Kidney (tissue), 22 donors: ENCODE data around the gene TXNRD1. TPM values are rescaled to one million over a fixed set of nuclear protein-coding genes. Genes with fewer than 3 reads are reported as not detected.
A peak's percentile ranks its signal among the peaks of the same experiment; 100 is the strongest.

ENCODE experiments used
- DNase-seq, 5 donors: peaks; one replicate each; pipeline ENCODE4 v3.0.0-alpha.2; 2013 to 2020
- FAIRE-seq: peaks from 2 replicates; lab custom pipeline; 2012; peaks lifted over from hg19 to GRCh38; lab: Jason Lieb, UNC
- H3K27ac ChIP-seq, 2 donors: one replicate each; pipeline ENCODE4 v1.7.0; 2013; ENCODE audit warnings: low read depth in 2 of 2, low read length in 2 of 2, inconsistent platforms in 1 of 2
- H3K27me3 ChIP-seq: one replicate; pipeline ENCODE4 v1.7.1; 2013; ENCODE audit warnings: low read length, inconsistent platforms; ENCODE audit not compliant: control insufficient read depth, insufficient read depth
- H3K36me3 ChIP-seq, 3 donors: one replicate each; pipeline versions ENCODE4 v1.7.0 to v1.7.1; 2013; ENCODE audit warnings: low read length in 3 of 3, control low read depth in 1 of 3, inconsistent platforms in 1 of 3; ENCODE audit not compliant: insufficient read depth in 3 of 3, control insufficient read depth in 2 of 3
- H3K4me1 ChIP-seq, 3 donors: one replicate each; pipeline versions ENCODE4 v1.7.0 to v1.7.1; 2013; ENCODE audit warnings: low read length in 3 of 3, inconsistent platforms in 1 of 3, low read depth in 1 of 3; ENCODE audit not compliant: control insufficient read depth in 2 of 3, insufficient read depth in 2 of 3
- H3K4me3 ChIP-seq, 3 donors: one replicate each; pipeline versions ENCODE4 v1.7.0 to v1.8.1; 2013; ENCODE audit warnings: low read length in 3 of 3, control low read depth in 1 of 3, inconsistent platforms in 1 of 3
- H3K9ac ChIP-seq, 3 donors: one replicate each; pipeline versions ENCODE4 v1.7.0 to v1.7.1; 2013; ENCODE audit warnings: low read length in 3 of 3, control low read depth in 1 of 3, inconsistent platforms in 1 of 3
- H3K9me3 ChIP-seq, 3 donors: one replicate each; pipeline versions ENCODE4 v1.7.0 to v1.7.1; 2013; ENCODE audit warnings: low read length in 3 of 3, control low read depth in 1 of 3, inconsistent platforms in 1 of 3; ENCODE audit not compliant: control insufficient read depth in 2 of 3, insufficient read depth in 1 of 3
- CTCF ChIP-seq: IDR thresholded peaks from 3 replicates; pipeline ENCODE4 v1.5.1; 2012; ENCODE audit warnings: mild to moderate bottlenecking, moderate library complexity, borderline replicate concordance; ENCODE audit not compliant: insufficient read depth; ENCODE audit errors: extremely low read depth
- intact Hi-C: fragments of 100-400 bp; cut with DNase I; formaldehyde crosslinking; loops from one replicate; pipeline ENCODE4 v1.11.1; 2022
- long read RNA-seq, 10 donors: library from polyadenylated mRNA in 1 of 10; unstranded in 1 of 10; transcript quantifications; one replicate each; pipeline ENCODE4 v2.0.0 and lab custom pipeline, GENCODE V29; 2021 to 2026
- polyA plus RNA-seq: library from polyadenylated mRNA; stranded (reverse); fragments of 350-450 nt; fragmentation: Illumina TruSeq; extraction: RNeasy Lipid Tissue Mini Kit (QIAGEN cat#74804); gene quantifications from one replicate; pipeline ENCODE4 v1.2.3, GENCODE V29; 2014; ENCODE audit warnings: low read depth, low replicate concordance; ENCODE audit not compliant: insufficient read depth
- total RNA-seq: library from RNA; stranded (reverse); fragmentation: NEBNext Ultra II Directional; extraction: Animal tissue kit (Norgen Biotek cat#: 25700); gene quantifications from one replicate; pipeline ENCODE4 v1.2.1, GENCODE V29; 2021
- donor health status: control.
- donor health status: control.
- donor health status: control.
- donor health status: control.
- donor health status: control.
- donor health status: DM: yes; HTN: yes; CAD: no.
- donor health status: Normal renal cell carcinoma (clear cell type).

The TXNRD1 gene
- total RNA-seq: 73.2 TPM
- 45.0 TPM for polyA plus RNA-seq
- long read RNA-seq, donor 1, transcript TXNRD1-205 (15 exons, 3,930 nt): major isoform, 6 of 8 reads
- long read RNA-seq, donor 1, partial matches to known transcripts: 0 of 8 reads
- long read RNA-seq, donor 1, other reads (novel, unspliced or antisense): 0 of 8 reads
- long read RNA-seq, donor 2, transcript TXNRD1-205 (15 exons, 3,930 nt): major isoform, 8 of 10 reads
- long read RNA-seq, donor 2, partial matches to known transcripts: 0 of 10 reads
- long read RNA-seq, donor 2, other reads (novel, unspliced or antisense): 0 of 10 reads
- long read RNA-seq, donor 3, partial matches to known transcripts: 0 of 5 reads
- long read RNA-seq, donor 3, other reads (novel, unspliced or antisense): 0 of 5 reads
- long read RNA-seq, donor 4, partial matches to known transcripts: 0 of 4 reads
- long read RNA-seq, donor 4, other reads (novel, unspliced or antisense): 0 of 4 reads
- long read RNA-seq, donor 5: 0 reads
- long read RNA-seq, donor 6, partial matches to known transcripts: 0 of 5 reads
- long read RNA-seq, donor 6, other reads (novel, unspliced or antisense): 0 of 5 reads
- long read RNA-seq, donor 7, transcript TXNRD1-214 (15 exons, 3,974 nt): minor isoform, 5 of 53 reads
- long read RNA-seq, donor 7, transcript TXNRD1-205 (15 exons, 3,930 nt): major isoform, 27 of 53 reads
- long read RNA-seq, donor 7, partial matches to known transcripts: 13 of 53 reads
- long read RNA-seq, donor 7, other reads (novel, unspliced or antisense): 8 of 53 reads
- long read RNA-seq, donor 8, partial matches to known transcripts: 0 of 4 reads
- long read RNA-seq, donor 8, other reads (novel, unspliced or antisense): 0 of 4 reads
- long read RNA-seq, donor 9, partial matches to known transcripts: 0 of 3 reads
- long read RNA-seq, donor 9, other reads (novel, unspliced or antisense): 0 of 3 reads
- long read RNA-seq, donor 10, partial matches to known transcripts: 0 of 1 reads
- long read RNA-seq, donor 10, other reads (novel, unspliced or antisense): 0 of 1 reads

- H3K27me3 ChIP-seq: no peaks in the 10 kb centered on the region
- FAIRE-seq (no peak), DNase-seq (peak; percentile 83 to 95 (median 88))
- peak within 1 kb of the TSS; percentile 13 to 71 (median 33) for H3K4me3 ChIP-seq
- intact Hi-C loops: no loop called here
- no peaks in the 10 kb centered on the region for H3K9me3 ChIP-seq
- H3K9ac ChIP-seq: peak within 1 kb of the TSS in 1 of 3 donors; percentile 86
- H3K27ac ChIP-seq: peak within 1 kb of the TSS in 1 of 2 donors; percentile 71
- peaks cover 0 to 7% (median 7%) of the 10 kb centered on the region in 3 donors for H3K4me1 ChIP-seq
- no peaks in the 10 kb centered on the region for H3K36me3 ChIP-seq
- TF ChIP-seq CTCF: peak; percentile 90
Observed at GRCh38 chr12:104215638-104216297, at the start of gene TXNRD1. TSS of gene TXNRD1 (plus strand) at chr12:104215779. CDS start at chr12:104215803, 24 bp downstream.

GRCh38 chr12:104165801-104166200 lies 49.8 kb upstream of the TXNRD1 start:
- FAIRE-seq (no peak), DNase-seq (no peak)
- no peaks in the 10 kb centered on the region for H3K9me3 ChIP-seq
- H3K27me3 ChIP-seq: no peaks in the 10 kb centered on the region
- no peak overlapping the region for H3K4me3 ChIP-seq
- no peak overlapping the region for H3K9ac ChIP-seq
- intact Hi-C loops: no loop called here
- H3K36me3 ChIP-seq: no peaks in the 10 kb centered on the region
- H3K4me1 ChIP-seq: no peaks in the 10 kb centered on the region
- no peak overlapping the region for H3K27ac ChIP-seq
- no peak for TF ChIP-seq CTCF

- no peak overlapping the region for H3K4me3 ChIP-seq
- TF ChIP-seq CTCF: no peak
- no peaks in the 10 kb centered on the region for H3K4me1 ChIP-seq
- H3K9me3 ChIP-seq: no peaks in the 10 kb centered on the region
- no peak overlapping the region for H3K9ac ChIP-seq
- FAIRE-seq: no peak
- no peak overlapping the region for H3K27ac ChIP-seq
- H3K27me3 ChIP-seq: no peaks in the 10 kb centered on the region
- no peaks in the 10 kb centered on the region for H3K36me3 ChIP-seq
- no peak for DNase-seq
- intact Hi-C loops: no loop called here
Observed at GRCh38 chr12:104166465-104166864, 49.1 kb upstream of the TXNRD1 start.
